Measurements from ENCODE around the gene SLC34A2.
"Not testable (repeated sequence)": the region's sequence is repeated elsewhere in the genome, so short reads cannot be mapped to it uniquely, and the experiment has no call there.

SLC34A2 gene

GRCh38 chr4:25658777-25659176 lies 3.1 kb downstream of the SLC34A2 start:
- DNase-seq (ENCODE audit: low read depth in 4 of 4, low spot score in 1 of 4) = no peak

- not testable (repeated sequence) for DNase-seq (ENCODE audit: low read depth in 4 of 4, low spot score in 1 of 4)
Measured at GRCh38 chr4:25661441-25661840, 5.8 kb downstream of the SLC34A2 start.

- DNase-seq (ENCODE audit: low read depth in 4 of 4, low spot score in 1 of 4) = no peak
Measured at GRCh38 chr4:25662306-25662705, 6.7 kb downstream of the SLC34A2 start.

- DNase-seq (ENCODE audit: low read depth in 4 of 4, low spot score in 1 of 4) = no peak
Measured at GRCh38 chr4:25663781-25664180, 8.1 kb downstream of the SLC34A2 start.

GRCh38 chr4:25666031-25666630 lies 10.5 kb downstream of the SLC34A2 start:
- DNase-seq (ENCODE audit: low read depth in 4 of 4, low spot score in 1 of 4) = no peak

- DNase-seq (ENCODE audit: low read depth in 4 of 4, low spot score in 1 of 4) = no peak
Measured at GRCh38 chr4:25667931-25668557, 12.4 kb downstream of the SLC34A2 start.

GRCh38 chr4:25670991-25671390 lies 15.3 kb downstream of the SLC34A2 start:
- no peak for DNase-seq (ENCODE audit: low read depth in 4 of 4, low spot score in 1 of 4)

- DNase-seq (ENCODE audit: low read depth in 4 of 4, low spot score in 1 of 4) = no peak
Measured at GRCh38 chr4:25672756-25673155, 17.1 kb downstream of the SLC34A2 start.

GRCh38 chr4:25674386-25674785 lies 18.7 kb downstream of the SLC34A2 start:
- DNase-seq (ENCODE audit: low read depth in 4 of 4, low spot score in 1 of 4) = no peak

GRCh38 chr4:25676221-25676620 lies 20.6 kb downstream of the SLC34A2 start:
- no peak for DNase-seq (ENCODE audit: low read depth in 4 of 4, low spot score in 1 of 4)

GRCh38 chr4:25677157-25677556 lies 21.5 kb downstream of the SLC34A2 start:
- no peak for DNase-seq (ENCODE audit: low read depth in 4 of 4, low spot score in 1 of 4)

- no peak for DNase-seq (ENCODE audit: low read depth in 4 of 4, low spot score in 1 of 4)
Measured at GRCh38 chr4:25677943-25678342, 22.3 kb downstream of the SLC34A2 start.

- no peak for DNase-seq (ENCODE audit: low read depth in 4 of 4, low spot score in 1 of 4)
Measured at GRCh38 chr4:25687773-25688172, 32.1 kb downstream of the SLC34A2 start.

GRCh38 chr4:25694466-25694865 lies 38.8 kb downstream of the SLC34A2 start:
- DNase-seq (ENCODE audit: low read depth in 4 of 4, low spot score in 1 of 4) = no peak

GRCh38 chr4:25696409-25696808 lies 40.8 kb downstream of the SLC34A2 start:
- no peak for DNase-seq (ENCODE audit: low read depth in 4 of 4, low spot score in 1 of 4)

- no peak for DNase-seq (ENCODE audit: low read depth in 4 of 4, low spot score in 1 of 4)
Measured at GRCh38 chr4:25697516-25697915, 41.9 kb downstream of the SLC34A2 start.

- no peak for DNase-seq (ENCODE audit: low read depth in 4 of 4, low spot score in 1 of 4)
Measured at GRCh38 chr4:25700661-25701060, 45.0 kb downstream of the SLC34A2 start.

GRCh38 chr4:25702848-25703247 lies 47.2 kb downstream of the SLC34A2 start:
- no peak for DNase-seq (ENCODE audit: low read depth in 4 of 4, low spot score in 1 of 4)

GRCh38 chr4:25703731-25704388 lies 48.2 kb downstream of the SLC34A2 start:
- DNase-seq (ENCODE audit: low read depth in 4 of 4, low spot score in 1 of 4) = no peak

- DNase-seq (ENCODE audit: low read depth in 4 of 4, low spot score in 1 of 4) = no peak
Measured at GRCh38 chr4:25704516-25704915, 48.9 kb downstream of the SLC34A2 start.

GRCh38 chr4:25710637-25711036 lies 55.0 kb downstream of the SLC34A2 start:
- no peak for DNase-seq (ENCODE audit: low read depth in 4 of 4, low spot score in 1 of 4)

- DNase-seq (ENCODE audit: low read depth in 4 of 4, low spot score in 1 of 4) = no peak
Measured at GRCh38 chr4:25712611-25713010, 57.0 kb downstream of the SLC34A2 start.

GRCh38 chr4:25713812-25714211 lies 58.2 kb downstream of the SLC34A2 start:
- no peak for DNase-seq (ENCODE audit: low read depth in 4 of 4, low spot score in 1 of 4)
